K562 (cell line): Measurements from ENCODE around the gene RUNX1. TPM values are rescaled to one million over a fixed set of nuclear protein-coding genes. Genes with fewer than 3 reads are reported as not detected.

Experiments
- ETS1 ChIP-seq: conservative IDR thresholded peaks from 2 replicates; pipeline ENCODE4 v1.6.1; 2011; ENCODE audit warnings: low read depth, mild to moderate bottlenecking, low read length; ENCODE audit not compliant: control insufficient read depth
- FIP1L1 ChIP-seq: fragments of 200-400 bp; formaldehyde crosslinking; IDR thresholded peaks from 2 replicates; pipeline ENCODE4 v1.6.1; 2018; ENCODE audit warnings: mild to moderate bottlenecking, low read depth, low read length; ENCODE audit not compliant: poor library complexity, severe bottlenecking
- GABPB2 ChIP-seq: fragments of 250-450 bp; sonication (Bioruptor Pico); conservative IDR thresholded peaks from 2 replicates; pipeline ENCODE4 v1.5.1; 2021; ENCODE audit warnings: mild to moderate bottlenecking
- IRF1 ChIP-seq: sonication (generic); formaldehyde crosslinking; IDR thresholded peaks from 2 replicates; pipeline ENCODE4 v1.8.0; 2022; ENCODE audit warnings: missing genetic modification reagents, mild to moderate bottlenecking, borderline replicate concordance
- JUND ChIP-seq, 2 experiments: IDR thresholded peaks; 2 replicates in 1 of 2; 3 replicates in 1 of 2; pipeline ENCODE4 v1.6.1; 2011; ENCODE audit warnings: borderline replicate concordance in 2 of 2, low read depth in 2 of 2, low read length in 2 of 2, improper control_type of control experiment in 1 of 2, missing biosample characterization in 1 of 2, missing genetic modification characterization in 1 of 2, missing genetic modification reagents in 1 of 2
- KDM4B ChIP-seq, 2 experiments: fragments of 450-650 bp in 1 of 2; sonication (generic) in 1 of 2; IDR thresholded peaks; 2 replicates each; pipeline ENCODE4 v1.6.1; 2016 to 2017; ENCODE audit warnings: borderline replicate concordance in 2 of 2, antibody characterized with exemption in 1 of 2, low read depth in 1 of 2, mild to moderate bottlenecking in 1 of 2
- MEIS2 ChIP-seq: fragments of 450-650 bp; IDR thresholded peaks from 2 replicates; pipeline ENCODE4 v1.6.1; 2014; ENCODE audit warnings: mild to moderate bottlenecking; ENCODE audit not compliant: partially characterized antibody
- NFE2 ChIP-seq: IDR thresholded peaks from 2 replicates; pipeline ENCODE4 v1.6.1; 2014; ENCODE audit warnings: antibody characterized with exemption, low read depth
- PRDM10 ChIP-seq: fragments of 450-650 bp; IDR thresholded peaks from 2 replicates; pipeline ENCODE4 v1.6.1; 2018; ENCODE audit not compliant: partially characterized antibody
- SAFB ChIP-seq: fragments of 200-400 bp; formaldehyde crosslinking; IDR thresholded peaks from 2 replicates; pipeline ENCODE4 v1.6.1; 2017; ENCODE audit warnings: low read depth, low read length, borderline replicate concordance
- TSHZ1 ChIP-seq: fragments of 250-450 bp; sonication (Bioruptor Pico); IDR thresholded peaks from 2 replicates; pipeline ENCODE4 v1.4.0; 2020; ENCODE audit warnings: mild to moderate bottlenecking, moderate library complexity
- ZBTB1 ChIP-seq: sonication (generic); formaldehyde crosslinking; IDR thresholded peaks from 2 replicates; pipeline ENCODE4 v1.8.1; 2023; ENCODE audit warnings: missing genetic modification reagents, low read depth, mild to moderate bottlenecking, borderline replicate concordance
- ZBTB12 ChIP-seq: fragments of 250-450 bp; sonication (Bioruptor Pico); IDR thresholded peaks from 2 replicates; pipeline ENCODE4 v1.4.0; 2020
- ZNF12 ChIP-seq: sonication (generic); formaldehyde crosslinking; IDR thresholded peaks from 2 replicates; pipeline ENCODE4 v1.4.0; 2020; ENCODE audit warnings: mild to moderate bottlenecking, missing genetic modification reagents
- ZNF197 ChIP-seq: fragments of 200-800 bp; sonication (Bioruptor generic); IDR thresholded peaks from 2 replicates; pipeline ENCODE4 v1.6.1; 2016; ENCODE audit warnings: low read depth, missing genetic modification characterization, missing compliant biosample characterization
- polyA plus RNA-seq, 8 experiments: library from polyadenylated mRNA; depleted of rRNA in 4 of 8; stranded (reverse) in 5 of 8; unstranded in 3 of 8; fragments of >200 nt; fragmentation: Nextera tagmentation in 2 of 8; fragmentation: Illumina TruSeq in 1 of 8; extraction: Ambion mirVana in 2 of 8; extraction: Trizol in 1 of 8; gene quantifications; 2 replicates each; pipeline versions ENCODE4 v1.2.1 to v1.2.3, GENCODE V29; 2011 to 2014; ENCODE audit warnings: inconsistent platforms in 1 of 8, missing spikeins in 1 of 8
- total RNA-seq, 7 experiments: library from RNA; depleted of rRNA in 6 of 7; stranded (reverse); fragments of >200 nt in 6 of 7; fragmentation: Illumina TruSeq in 2 of 7; extraction: Trizol in 2 of 7; gene quantifications; 2 replicates each; pipeline versions ENCODE4 v1.2.1 to v1.2.3, GENCODE V29; 2011 to 2021; ENCODE audit warnings: low replicate concordance in 1 of 7

The RUNX1 gene
- total and polyA plus RNA-seq, 9 of the 15 experiments (the other 6 are each of a cell fraction or from before 2014, with no cell fraction given): 2.2 to 68.6 (median 17.8) TPM

- TF ChIP-seq PRDM10 (peak; percentile 62), FIP1L1 (no peak), JUND (IDR thresholded peaks at IDR 0.05; ENCODE audit: borderline replicate concordance, low read depth, low read length) (peak; percentile 94), JUND (tag; IDR thresholded peaks at IDR 0.05; ENCODE audit: borderline replicate concordance, low read depth, low read length) (peak; percentile 93; the same call in 2 of the 3 replicates), ZNF12 (no peak), ZBTB1 (no peak; the same call in 1 of the 2 replicates), ZBTB12 (CRISPR knock-in tag) (peak; percentile 66; the same call in 1 of the 2 replicates), NFE2 (peak; percentile 85), SAFB (no peak), ETS1 (no peak; the same call in 1 of the 2 replicates), KDM4B (IDR thresholded peaks at IDR 0.05; ENCODE audit: borderline replicate concordance in 2 of 2, low read depth in 1 of 2) (peak in 1 of 2 experiments; percentile 80; a peak in 1 of 4 replicates), TSHZ1 (CRISPR knock-in tag) (peak; percentile 75), GABPB2 (CRISPR knock-in tag) (no peak), IRF1 (CRISPR knock-in tag) (no peak), MEIS2 (peak; percentile 92), ZNF197 (peak; percentile 95)
Measured at GRCh38 chr21:34908419-34909055, 140.6 kb downstream of the RUNX1 start (continued).
